K562 (cell line): Measurements from ENCODE around the gene STX17. TPM values are rescaled to one million over a fixed set of nuclear protein-coding genes. Genes with fewer than 3 reads are reported as not detected.

ENCODE experiments used
- ATAC-seq: fragments of 200-7000 bp; cut with Tn5 transposase; 3 replicates; pipeline ENCODE4 v1.9.1; 2020; ENCODE audit warnings: moderate library complexity
- BruUV-seq: library from RNA; stranded (reverse); fragments of 400-500 nt; replicated peaks from 2 replicates; lab custom pipeline; 2021; lab: Mats Ljungman, UMichigan
- CTCF ChIA-PET: fragments of 300-600 bp; formaldehyde crosslinking; extraction: SDS; loops from one replicate; lab custom pipeline; 2021; ENCODE audit warnings: low intra/inter-chr PET ratio; lab: Yijun Ruan, JAX
- POLR2A ChIA-PET: fragments of 300-600, 350-650 bp; sonication (Branson Sonifier 250); formaldehyde crosslinking; extraction: SDS; loops from one replicate; lab custom pipeline; 2021; ENCODE audit warnings: antibody characterized with exemption, inconsistent platforms; lab: Yijun Ruan, JAX
- DNase-seq, 4 experiments: peaks; one replicate each; pipeline versions ENCODE4 v3.0.0 to v3.0.0-alpha.2; 2011 to 2018; ENCODE audit warnings: low spot score in 3 of 4, mixed read lengths in 3 of 4; ENCODE audit errors: extremely low read depth in 1 of 4
- FAIRE-seq: peaks from 2 replicates; lab custom pipeline; 2011; peaks lifted over from hg19 to GRCh38; lab: Jason Lieb, UNC
- H2AFZ ChIP-seq: 2 replicates; pipeline ENCODE4 v1.6.0; 2011; ENCODE audit warnings: low read depth, low read length, control low read depth, inconsistent platforms
- H3K27ac ChIP-seq: fragments of 200-600 bp; 3 replicates; pipeline ENCODE4 v1.8.0; 2011; ENCODE audit warnings: low read depth, mild to moderate bottlenecking, control low read depth, inconsistent platforms, low read length, moderate library complexity, mixed read lengths; ENCODE audit errors: extremely low read depth
- H3K27me3 ChIP-seq, 2 experiments: fragments of 300-600 bp in 1 of 2; 2 replicates in 1 of 2; 3 replicates in 1 of 2; pipeline versions ENCODE4 v1.6.0 to v1.8.0; 2011; ENCODE audit warnings: inconsistent platforms in 2 of 2, low read length in 2 of 2, mild to moderate bottlenecking in 1 of 2, mixed read lengths in 1 of 2, moderate library complexity in 1 of 2; ENCODE audit not compliant: control insufficient read depth in 2 of 2, insufficient read depth in 2 of 2
- H3K36me3 ChIP-seq: fragments of 300-600 bp; 3 replicates; pipeline ENCODE4 v1.8.0; 2011; ENCODE audit warnings: mild to moderate bottlenecking, low read length, inconsistent platforms; ENCODE audit not compliant: control insufficient read depth, insufficient read depth
- H3K4me1 ChIP-seq, 2 experiments: fragments of 200-600 bp in 1 of 2; replicated peaks in 1 of 2; 2 replicates in 1 of 2; 3 replicates in 1 of 2; pipeline versions ENCODE4 v1.5.1 to v1.8.0; 2011; ENCODE audit warnings: inconsistent platforms in 2 of 2, low read length in 2 of 2, mild to moderate bottlenecking in 1 of 2, mixed read lengths in 1 of 2, moderate library complexity in 1 of 2; ENCODE audit not compliant: control insufficient read depth in 2 of 2, insufficient read depth in 2 of 2
- H3K4me2 ChIP-seq: 2 replicates; pipeline ENCODE4 v1.6.1; 2011; ENCODE audit warnings: low read length, control low read depth, inconsistent platforms, mixed read lengths; ENCODE audit not compliant: insufficient read depth
- H3K4me3 ChIP-seq: fragments of 200-600 bp; sonication (generic), shearing (Covaris generic); 2 replicates; pipeline ENCODE4 v1.5.1; 2016; ENCODE audit warnings: control low read depth, inconsistent platforms
- H3K79me2 ChIP-seq: fragments of 200-600 bp; 3 replicates; pipeline ENCODE4 v1.8.0; 2011; ENCODE audit warnings: low read length, inconsistent platforms; ENCODE audit not compliant: control insufficient read depth, insufficient read depth
- H3K9ac ChIP-seq, 2 experiments: 2 replicates each; pipeline versions ENCODE4 v1.6.0 to v1.6.1; 2011; ENCODE audit warnings: low read depth in 2 of 2, low read length in 2 of 2, control low read depth in 1 of 2, inconsistent platforms in 1 of 2, mild to moderate bottlenecking in 1 of 2, mixed read lengths in 1 of 2; ENCODE audit not compliant: insufficient read depth in 1 of 2
- H3K9me1 ChIP-seq: one replicate; pipeline ENCODE4 v1.6.0; 2011; ENCODE audit warnings: inconsistent platforms, mild to moderate bottlenecking, low read length, moderate library complexity; ENCODE audit not compliant: control insufficient read depth, insufficient read depth
- H3K9me3 ChIP-seq: replicated peaks from 2 replicates; pipeline ENCODE4 v1.5.1; 2011; ENCODE audit warnings: low read depth, low read length, inconsistent platforms; ENCODE audit not compliant: control insufficient read depth, insufficient read depth
- H4K20me1 ChIP-seq: replicated peaks from 2 replicates; pipeline ENCODE4 v1.6.1; 2011; ENCODE audit warnings: low read length, inconsistent platforms, mixed read lengths; ENCODE audit not compliant: control insufficient read depth, insufficient read depth
- THAP12 ChIP-seq: fragments of 250-450 bp; sonication (Bioruptor Pico); IDR thresholded peaks from 2 replicates; pipeline ENCODE4 v1.9.0; 2021; ENCODE audit warnings: mild to moderate bottlenecking, inconsistent platforms
- ZNF316 ChIP-seq: fragments of 450-650 bp; IDR thresholded peaks from 2 replicates; pipeline ENCODE4 v1.6.1; 2016
- WGBS: fragments of 100-300 bp; shearing (Covaris generic); methylation state at CpG from one replicate; pipeline ENCODE4 v1.1.6; 2016; ENCODE audit warnings: low coverage, mixed read lengths; ENCODE audit not compliant: insufficient coverage; ENCODE audit errors: missing lambda C conversion rate; 5-methylcytosine and 5-hydroxymethylcytosine counted together
- in situ Hi-C: fragments of 300-500 bp; cut with MboI; formaldehyde crosslinking; loops from 4 replicates; pipeline ENCODE4 v1.15.0; 2018; ENCODE audit warnings: inconsistent platforms, mixed read lengths
- intact Hi-C: fragments of 100-400 bp; cut with micrococcal nuclease; formaldehyde crosslinking; loops from 2 replicates; pipeline ENCODE4 v1.14.2; 2022
- polyA plus RNA-seq, 8 experiments: library from polyadenylated mRNA; depleted of rRNA in 4 of 8; stranded (reverse) in 5 of 8; unstranded in 3 of 8; fragments of >200 nt; fragmentation: Nextera tagmentation in 2 of 8; fragmentation: Illumina TruSeq in 1 of 8; extraction: Ambion mirVana in 2 of 8; extraction: Trizol in 1 of 8; gene quantifications; 2 replicates each; pipeline versions ENCODE4 v1.2.1 to v1.2.3, GENCODE V29; 2011 to 2014; ENCODE audit warnings: inconsistent platforms in 1 of 8, missing spikeins in 1 of 8
- total RNA-seq, 7 experiments: library from RNA; depleted of rRNA in 6 of 7; stranded (reverse); fragments of >200 nt in 6 of 7; fragmentation: Illumina TruSeq in 2 of 7; extraction: Trizol in 2 of 7; gene quantifications; 2 replicates each; pipeline versions ENCODE4 v1.2.1 to v1.2.3, GENCODE V29; 2011 to 2021; ENCODE audit warnings: low replicate concordance in 1 of 7

Gene STX17
- total and polyA plus RNA-seq, 9 of the 15 experiments (the other 6 are each of a cell fraction or from before 2014, with no cell fraction given) = 14.4 to 25.1 (median 19.0) TPM

- Histone ChIP-seq H3K79me2 (no peaks in the 10 kb centered on the region), H3K4me1 (no peaks in the 10 kb centered on the region), H3K9me1 (no peaks in the 10 kb centered on the region), H3K4me2 (no peak overlapping the region), H4K20me1 (no peaks in the 10 kb centered on the region), H3K9me3 (no peaks in the 10 kb centered on the region), H3K9ac (no peak overlapping the region), H2AFZ (no peak overlapping the region), H3K4me3 (no peak overlapping the region), H3K27me3 (no peaks in the 10 kb centered on the region), H3K36me3 (peaks cover 7% of the 10 kb centered on the region; the same call in 2 of the 3 replicates), H3K27ac (no peak overlapping the region)
- 100% methylated on average over 1 of the region's 2 CpGs for WGBS
- DNase-seq (no peak), FAIRE-seq (no peak), ATAC-seq (no peak)
- CTCF ChIA-PET = no interaction called here
- intact Hi-C loops (no loop called here), in situ Hi-C loops (no loop called here)
- TF ChIP-seq ZNF316 (peak; percentile 49; the same call in 1 of the 2 replicates), THAP12 (CRISPR knock-in tag) (no peak)
- POLR2A ChIA-PET = no interaction called here
- BruUV-seq = no TSS peak
Measured at GRCh38 chr9:99929652-99930051, 23.2 kb downstream of the STX17 start.
